Skeletal muscle tissue (tissue), 4 donors: ENCODE results near the gene TRIM3. TPM values are rescaled to one million over a fixed set of nuclear protein-coding genes. Genes with fewer than 3 reads are reported as not detected.

Experiments
- H3K27ac ChIP-seq: one replicate; pipeline ENCODE4 v1.7.0; 2013; ENCODE audit warnings: mild to moderate bottlenecking, low read depth, low read length, inconsistent platforms
- H3K27me3 ChIP-seq, 3 donors: one replicate each; pipeline ENCODE4 v1.7.0; 2013; ENCODE audit warnings: low read length in 3 of 3; ENCODE audit not compliant: control insufficient read depth in 3 of 3, insufficient read depth in 3 of 3
- H3K36me3 ChIP-seq, 3 donors: one replicate each; pipeline ENCODE4 v1.7.0; 2013; ENCODE audit warnings: low read length in 3 of 3; ENCODE audit not compliant: control insufficient read depth in 3 of 3, insufficient read depth in 3 of 3
- H3K4me1 ChIP-seq, 3 donors: one replicate each; pipeline ENCODE4 v1.7.0; 2013; ENCODE audit warnings: low read length in 3 of 3, mild to moderate bottlenecking in 3 of 3; ENCODE audit not compliant: control insufficient read depth in 3 of 3, insufficient read depth in 3 of 3
- H3K4me3 ChIP-seq, 3 donors: one replicate each; pipeline ENCODE4 v1.7.0; 2013; ENCODE audit warnings: low read length in 3 of 3
- H3K9ac ChIP-seq, 3 donors: one replicate each; pipeline ENCODE4 v1.7.0; 2013; ENCODE audit warnings: low read length in 3 of 3, mild to moderate bottlenecking in 3 of 3, moderate library complexity in 2 of 3, low read depth in 1 of 3
- H3K9me3 ChIP-seq, 3 donors: one replicate each; pipeline ENCODE4 v1.7.0; 2013; ENCODE audit warnings: low read length in 3 of 3; ENCODE audit not compliant: control insufficient read depth in 3 of 3
- total RNA-seq: library from RNA; depleted of rRNA; stranded (reverse); fragments of >200 nt; gene quantifications from one replicate; pipeline ENCODE4 v1.2.3, GENCODE V29; 2014
- donor health status: Osteomylitis.

Gene TRIM3
- total RNA-seq, 1 donor from 2014 or later, result 8.4 TPM

- Histone ChIP-seq H3K27me3 (no peaks in the 10 kb centered on the region), H3K4me1 (peaks cover 26 to 38% (median 28%) of the 10 kb centered on the region in 3 donors), H3K36me3 (peaks cover 47 to 62% (median 48%) of the 10 kb centered on the region in 3 donors), H3K9ac (peak within 1 kb of the TSS; percentile 88 to 98 (median 96)), H3K9me3 (no peaks in the 10 kb centered on the region), H3K4me3 (peak within 1 kb of the TSS; percentile 96 to 99 (median 97)), H3K27ac (peak within 1 kb of the TSS; percentile 96)
These were observed 7.5 kb upstream of the TRIM3 start, which contains the start of the genes ARFIP2 and TIMM10B for GRCh38 chr11:6481012-6481923. ARFIP2 (minus strand) TSS chr11:6481331; CDS start chr11:6480421, 910 bp downstream. TIMM10B (plus strand) TSS chr11:6481501; CDS start chr11:6481517, 16 bp downstream.

- Histone ChIP-seq H3K9ac (peak overlapping the region; percentile 88 to 98 (median 96)), H3K36me3 (peaks cover 44 to 54% (median 44%) of the 10 kb centered on the region in 3 donors), H3K4me3 (peak overlapping the region; percentile 96 to 99 (median 97)), H3K27me3 (no peaks in the 10 kb centered on the region), H3K9me3 (no peaks in the 10 kb centered on the region), H3K4me1 (peaks cover 26 to 38% (median 28%) of the 10 kb centered on the region in 3 donors), H3K27ac (peak overlapping the region; percentile 96)
These were observed 6.7 kb upstream of the TRIM3 start for GRCh38 chr11:6480299-6480914.

- Histone ChIP-seq H3K27ac (no peak overlapping the region), H3K27me3 (no peaks in the 10 kb centered on the region), H3K36me3 (peaks cover 27 to 31% (median 31%) of the 10 kb centered on the region in 3 donors), H3K4me1 (peaks cover 26 to 33% (median 28%) of the 10 kb centered on the region in 3 donors), H3K9me3 (no peaks in the 10 kb centered on the region), H3K4me3 (no peak overlapping the region), H3K9ac (no peak overlapping the region)
These were observed 2.8 kb upstream of the TRIM3 start for GRCh38 chr11:6476571-6476970.

- H3K9me3 ChIP-seq, result no peaks in the 10 kb centered on the region
- H3K36me3 ChIP-seq, result peaks cover 27 to 31% (median 31%) of the 10 kb centered on the region in 3 donors
- H3K27me3 ChIP-seq, result no peaks in the 10 kb centered on the region
- H3K4me1 ChIP-seq, result peaks cover 26 to 28% (median 28%) of the 10 kb centered on the region in 3 donors
- no peak overlapping the region for H3K4me3 ChIP-seq
- H3K27ac ChIP-seq, result no peak overlapping the region
- H3K9ac ChIP-seq, result no peak overlapping the region
These were observed 2.2 kb upstream of the TRIM3 start for GRCh38 chr11:6475936-6476335.

DNA sequence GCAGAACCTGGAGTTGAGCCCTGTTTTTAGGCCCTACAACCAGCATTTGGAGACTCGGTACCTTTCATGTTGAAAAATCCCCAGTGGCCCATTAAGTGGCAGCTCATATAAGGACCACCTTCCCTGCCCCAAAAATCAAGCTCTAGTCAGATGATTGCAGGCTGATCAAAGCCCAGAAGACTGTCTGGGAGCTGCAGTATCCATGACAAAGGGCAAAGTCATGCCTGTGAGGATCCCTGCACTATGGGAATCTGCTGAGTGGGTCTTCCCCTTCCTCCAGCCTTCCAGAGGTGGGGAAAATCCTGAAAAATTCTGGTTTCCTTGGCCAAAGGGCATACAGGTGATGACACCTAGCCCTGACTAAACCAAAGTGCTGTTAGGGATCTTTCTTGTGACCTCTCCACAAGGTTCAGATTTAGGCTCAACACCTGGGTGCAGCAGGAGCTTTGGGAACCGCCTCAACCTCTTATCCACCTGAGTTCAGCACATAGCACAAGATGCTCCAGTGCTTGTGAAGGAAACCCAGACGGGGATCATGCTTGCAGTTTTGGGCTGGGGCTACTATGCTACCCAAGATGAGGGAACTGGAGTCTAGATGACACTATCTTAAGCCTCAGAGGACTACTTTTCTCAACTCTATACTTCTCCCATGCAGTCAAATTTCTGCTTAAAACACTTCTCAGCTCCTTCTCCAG, 1.2 kb upstream of the TRIM3 start:
- H3K27ac ChIP-seq, result peak overlapping the region; percentile 89
- no peak overlapping the region for H3K4me3 ChIP-seq
- peaks cover 27 to 31% (median 31%) of the 10 kb centered on the region in 3 donors for H3K36me3 ChIP-seq
- H3K4me1 ChIP-seq, result peaks cover 19 to 22% (median 22%) of the 10 kb centered on the region in 3 donors
- H3K9ac ChIP-seq, result peak overlapping the region in 2 of 3 donors; percentile 7 to 85
- no peaks in the 10 kb centered on the region for H3K9me3 ChIP-seq
- H3K27me3 ChIP-seq, result no peaks in the 10 kb centered on the region

- H3K4me3 ChIP-seq, result peak overlapping the region; percentile 70 to 77 (median 75)
- H3K27ac ChIP-seq, result peak overlapping the region; percentile 89
- H3K9ac ChIP-seq, result peak overlapping the region; percentile 82 to 85 (median 85)
- peaks cover 26 to 27% (median 27%) of the 10 kb centered on the region in 3 donors for H3K36me3 ChIP-seq
- H3K9me3 ChIP-seq, result no peaks in the 10 kb centered on the region
- no peaks in the 10 kb centered on the region for H3K27me3 ChIP-seq
- peaks cover 18 to 22% (median 20%) of the 10 kb centered on the region in 3 donors for H3K4me1 ChIP-seq
These were observed 662 bp upstream of the TRIM3 start for GRCh38 chr11:6474413-6474792.

DNA sequence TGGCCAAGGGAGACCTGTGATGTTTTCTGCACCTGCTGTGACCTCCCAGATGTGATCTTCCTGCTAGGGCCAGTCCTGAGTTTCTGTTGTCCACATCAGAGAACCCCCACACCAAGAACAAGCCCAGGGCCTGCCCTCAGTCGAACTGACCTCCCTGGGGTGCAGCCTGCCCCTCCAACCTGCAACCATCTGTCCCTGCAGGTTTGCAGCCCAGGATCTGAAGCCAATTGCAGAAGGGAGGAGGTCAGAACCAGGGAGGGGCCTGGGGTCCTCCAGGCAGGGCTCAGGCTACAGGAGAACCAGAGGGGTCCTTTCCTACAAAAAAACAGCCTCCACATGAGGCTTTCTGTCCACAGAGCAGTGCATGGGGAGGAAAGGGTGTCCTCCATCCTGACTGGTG, 807 bp downstream of the TRIM3 start:
- H3K27ac ChIP-seq, result no peak overlapping the region
- H3K9me3 ChIP-seq, result no peaks in the 10 kb centered on the region

DNA sequence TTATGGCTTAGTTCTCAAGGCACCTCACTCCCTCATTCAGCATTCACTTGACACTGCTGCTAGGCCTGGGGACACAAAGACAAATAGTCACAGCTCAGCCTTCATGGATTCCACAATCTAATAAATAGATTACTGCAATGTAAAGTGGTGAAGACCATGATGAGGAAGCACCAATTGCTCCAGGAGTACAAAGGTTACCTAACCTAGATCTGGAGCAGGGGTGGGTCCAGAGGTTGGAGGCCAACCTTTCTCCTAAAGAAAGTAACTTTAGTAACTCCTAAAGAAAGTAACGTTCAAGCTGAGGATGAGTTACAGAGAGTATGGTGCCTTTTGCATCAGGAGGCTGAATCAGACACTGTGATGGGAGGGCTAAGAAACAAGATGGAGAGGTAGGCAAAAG, 4.1 kb downstream of the TRIM3 start:
- Histone ChIP-seq H3K4me1 (peaks cover 19 to 42% (median 27%) of the 10 kb centered on the region in 3 donors), H3K9me3 (no peaks in the 10 kb centered on the region), H3K27ac (peak overlapping the region; percentile 42), H3K9ac (peak overlapping the region in 1 of 3 donors; percentile 22), H3K4me3 (peak overlapping the region in 1 of 3 donors; percentile 31), H3K27me3 (no peaks in the 10 kb centered on the region), H3K36me3 (peaks cover 4 to 8% (median 8%) of the 10 kb centered on the region in 3 donors)

More for the DNA sequence above, 807 bp downstream of the TRIM3 start:
- Histone ChIP-seq H3K4me1 (peaks cover 18 to 33% (median 24%) of the 10 kb centered on the region in 3 donors), H3K9ac (peak overlapping the region; percentile 44 to 94 (median 79)), H3K4me3 (peak overlapping the region; percentile 70 to 93 (median 81)), H3K27me3 (no peaks in the 10 kb centered on the region), H3K36me3 (peaks cover 12 to 16% (median 14%) of the 10 kb centered on the region in 3 donors)

DNA sequence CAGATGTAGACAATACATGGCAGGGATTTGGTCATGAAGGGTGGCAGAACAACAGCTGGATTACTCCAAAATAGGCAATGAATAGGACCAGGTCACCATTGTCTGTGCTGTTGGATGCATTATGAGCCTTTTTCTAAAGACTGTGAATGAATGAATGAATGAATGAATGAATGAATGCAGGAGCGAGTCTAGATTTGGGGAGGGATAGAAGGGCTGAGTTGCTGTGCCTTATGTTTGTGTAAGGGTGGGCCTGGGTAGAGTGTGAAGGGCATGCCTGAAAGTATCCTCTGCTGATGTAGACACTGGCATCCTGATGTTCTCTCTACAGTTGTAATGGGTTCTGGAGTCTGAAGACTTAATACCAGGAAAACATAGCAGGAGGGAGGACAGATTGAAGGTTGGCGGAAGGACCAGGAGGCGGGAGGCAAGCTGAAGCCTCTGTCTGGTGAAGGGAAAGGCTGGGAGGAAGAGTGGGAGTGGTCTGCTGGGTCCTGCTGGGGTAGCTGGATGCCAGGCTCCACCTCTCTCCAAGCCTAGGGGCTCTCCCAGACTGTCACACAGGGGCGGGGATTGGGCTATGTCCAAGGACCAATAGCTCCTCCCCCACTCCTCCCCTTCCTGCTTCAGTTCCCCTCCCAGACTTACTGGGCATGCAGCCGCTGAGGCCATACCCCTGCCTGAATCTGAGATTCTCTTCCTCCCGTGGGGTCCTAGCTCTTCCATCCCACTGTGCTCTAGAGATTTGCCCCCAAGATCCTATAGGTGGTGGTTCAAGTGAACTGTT, 4.8 kb downstream of the TRIM3 start:
- H3K27ac ChIP-seq, result peak overlapping the region; percentile 42
- H3K9ac ChIP-seq, result peak overlapping the region in 1 of 3 donors; percentile 22
- peaks cover 13 to 36% (median 24%) of the 10 kb centered on the region in 3 donors for H3K4me1 ChIP-seq
- H3K9me3 ChIP-seq, result no peaks in the 10 kb centered on the region
- peak overlapping the region in 1 of 3 donors; percentile 31 for H3K4me3 ChIP-seq
- no peaks in the 10 kb centered on the region for H3K27me3 ChIP-seq
- peaks cover 7 to 15% (median 12%) of the 10 kb centered on the region in 3 donors for H3K36me3 ChIP-seq
